ENCODE measurements around the gene HYAL1.
A peak's percentile ranks its signal among the peaks of the same experiment; 100 is the strongest.
"Not testable (repeated sequence)": the region's sequence is repeated elsewhere in the genome, so short reads cannot be mapped to it uniquely, and the experiment has no call there.

HYAL1 gene

GRCh38 chr3:50272911-50273688 lies 30.3 kb downstream of the HYAL1 start:
- DNase-seq (ENCODE audit: low spot score), result peak; percentile 84

- not testable (repeated sequence) for DNase-seq (ENCODE audit: low spot score)
Observed at GRCh38 chr3:50272538-50272910, 30.9 kb downstream of the HYAL1 start.

GRCh38 chr3:50271314-50271936 lies 31.9 kb downstream of the HYAL1 start:
- DNase-seq (ENCODE audit: low spot score), result no peak

GRCh38 chr3:50270422-50271224 lies 32.8 kb downstream of the HYAL1 start:
- DNase-seq (ENCODE audit: low spot score), result no peak

- DNase-seq (ENCODE audit: low spot score), result no peak
Observed at GRCh38 chr3:50269977-50270413, 33.4 kb downstream of the HYAL1 start.

GRCh38 chr3:50269460-50269859 lies 33.9 kb downstream of the HYAL1 start:
- no peak for DNase-seq (ENCODE audit: low spot score)

- no peak for DNase-seq (ENCODE audit: low spot score)
Observed at GRCh38 chr3:50268703-50269451, 34.5 kb downstream of the HYAL1 start, which contains the start of gene SEMA3B. TSS of gene SEMA3B (plus strand) at chr3:50269147. CDS start at chr3:50269241, 94 bp downstream.

GRCh38 chr3:50268276-50268675 lies 35.1 kb downstream of the HYAL1 start:
- no peak for DNase-seq (ENCODE audit: low spot score)

GRCh38 chr3:50267280-50267913 lies 36.0 kb downstream of the HYAL1 start:
- no peak for DNase-seq (ENCODE audit: low spot score)

GRCh38 chr3:50266836-50267235 lies 36.5 kb downstream of the HYAL1 start:
- DNase-seq (ENCODE audit: low spot score), result no peak

- DNase-seq (ENCODE audit: low spot score), result no peak
Observed at GRCh38 chr3:50266017-50266416, 37.4 kb downstream of the HYAL1 start.

- no peak for DNase-seq (ENCODE audit: low spot score)
Observed at GRCh38 chr3:50265571-50265970, 37.8 kb downstream of the HYAL1 start.

GRCh38 chr3:50264964-50265485 lies 38.3 kb downstream of the HYAL1 start:
- no peak for DNase-seq (ENCODE audit: low spot score)

- no peak for DNase-seq (ENCODE audit: low spot score)
Observed at GRCh38 chr3:50264383-50264963, 38.9 kb downstream of the HYAL1 start.

GRCh38 chr3:50263478-50264382 lies 39.6 kb downstream of the HYAL1 start:
- no peak for DNase-seq (ENCODE audit: low spot score)

- no peak for DNase-seq (ENCODE audit: low spot score)
Observed at GRCh38 chr3:50262778-50263177, 40.6 kb downstream of the HYAL1 start.

GRCh38 chr3:50262200-50262599 lies 41.2 kb downstream of the HYAL1 start:
- not testable (repeated sequence) for DNase-seq (ENCODE audit: low spot score)

GRCh38 chr3:50261505-50261904 lies 41.9 kb downstream of the HYAL1 start:
- DNase-seq (ENCODE audit: low spot score), result no peak

- no peak for DNase-seq (ENCODE audit: low spot score)
Observed at GRCh38 chr3:50260942-50261441, 42.4 kb downstream of the HYAL1 start.
